ENCODE measurements around the gene CC2D1B.

GRCh38 chr1:52367272-52367671 lies 1.3 kb upstream of the CC2D1B start:
- TF ChIP-seq CTCF (conservative IDR thresholded peaks at IDR 0.05; ENCODE audit: low read depth, low read length), result no peak
- no peak for TF ChIP-seq EZH2phosphoT487 (IDR thresholded peaks at IDR 0.05; ENCODE audit: borderline replicate concordance, low read length)
- TF ChIP-seq EZH2 (IDR thresholded peaks at IDR 0.05; ENCODE audit: low read length, unreplicated experiment), result no peak

Data from PC-3 (cell line).